ENCODE data around the gene CAMK1D. TPM values are rescaled to one million over a fixed set of nuclear protein-coding genes. Genes with fewer than 3 reads are reported as not detected.

The CAMK1D gene
- total and polyA plus RNA-seq, 2 of the 4 experiments (the other 2 are of a cell fraction) = 5.0 to 5.3 TPM

- H3K4me3 ChIP-seq (ENCODE audit: insufficient read depth, low read depth, low read length) = no peak overlapping the region
- H3K14ac ChIP-seq (replicated peaks; ENCODE audit: low read depth, low read length) = no peak overlapping the region
- H4K91ac ChIP-seq (ENCODE audit: insufficient read depth, low read depth, low read length) = no peak overlapping the region
- H3K36me3 ChIP-seq (ENCODE audit: control insufficient read depth, insufficient read depth, low read length) = no peaks in the 10 kb centered on the region
- H3K4me1 ChIP-seq (ENCODE audit: control insufficient read depth, insufficient read depth, low read length) = no peaks in the 10 kb centered on the region
- no peak overlapping the region for H4K8ac ChIP-seq (ENCODE audit: low read depth in 2 of 2, low read length in 2 of 2)
- H3K9me3 ChIP-seq (ENCODE audit: control insufficient read depth, insufficient read depth, low read length) = no peaks in the 10 kb centered on the region
- no peak overlapping the region for H3K23ac ChIP-seq (ENCODE audit: low read depth, low read length)
- H3K18ac ChIP-seq (ENCODE audit: low read depth, low read length) = no peak overlapping the region
- intact Hi-C loops (cut with micrococcal nuclease) (no loop called here), dilution Hi-C loops (cut with HindIII; ENCODE audit: low sequenced_read_pairs, unreplicated experiment) (no loop called here), in situ Hi-C loops (cut with MboI; ENCODE audit: low sequenced_read_pairs) (no loop called here)
- no peak overlapping the region for H2BK5ac ChIP-seq (ENCODE audit: low read depth, low read length, poor library complexity, severe bottlenecking)
- no peaks in the 10 kb centered on the region for H4K20me1 ChIP-seq (ENCODE audit: insufficient read depth, low read length)
- H2AK9ac ChIP-seq (replicated peaks; ENCODE audit: low read depth, low read length, poor library complexity) = no peak overlapping the region
- DNase-seq (no peak), ATAC-seq (ENCODE audit: low read depth) (no peak)
- no peak overlapping the region for H3K4me2 ChIP-seq (ENCODE audit: low read depth, low read length)
- ChIA-PET CTCF (no interaction called here), POLR2A (ENCODE audit: unreplicated experiment) (no interaction called here)
- no peak overlapping the region for H3K9ac ChIP-seq (ENCODE audit: low read depth, low read length)
- no peak overlapping the region for H2BK120ac ChIP-seq (ENCODE audit: low read depth, low read length)
- H3K9me1 ChIP-seq (ENCODE audit: insufficient read depth, low read length) = no peaks in the 10 kb centered on the region; the same call in 1 of the 2 replicates
- no peak overlapping the region for H2BK15ac ChIP-seq (ENCODE audit: low read depth, low read length)
- no peak overlapping the region for H3K56ac ChIP-seq (ENCODE audit: extremely low read depth, insufficient read depth, low read length)
- no peak overlapping the region for H4K5ac ChIP-seq (ENCODE audit: low read depth, low read length)
- H3K27ac ChIP-seq (ENCODE audit: insufficient read depth, low read length) = no peak overlapping the region
- TF ChIP-seq ELK1 (IDR thresholded peaks at IDR 0.05; ENCODE audit: borderline replicate concordance, low read depth, low read length) (no peak), USF2 (IDR thresholded peaks at IDR 0.05; ENCODE audit: low read depth, low read length) (no peak), CEBPB (IDR thresholded peaks at IDR 0.05; ENCODE audit: low read depth, low read length) (no peak), MAZ (IDR thresholded peaks at IDR 0.05; ENCODE audit: borderline replicate concordance, low read depth, low read length) (no peak), RAD21 (IDR thresholded peaks at IDR 0.05; ENCODE audit: low read length) (no peak), CTCF (conservative IDR thresholded peaks at IDR 0.05; ENCODE audit: low read depth, low read length) (no peak), RFX5 (IDR thresholded peaks at IDR 0.05; ENCODE audit: low read depth, low read length) (no peak), RCOR1 (IDR thresholded peaks at IDR 0.05; ENCODE audit: insufficient replicate concordance, low read length) (no peak), NFE2L2 (IDR thresholded peaks at IDR 0.05; ENCODE audit: low read depth, low read length) (no peak), MAFK (IDR thresholded peaks at IDR 0.05; ENCODE audit: low read depth, low read length) (no peak), BHLHE40 (IDR thresholded peaks at IDR 0.05; ENCODE audit: low read depth, low read length) (no peak), CHD1 (IDR thresholded peaks at IDR 0.05; ENCODE audit: low read depth, low read length) (no peak)
- no peaks in the 10 kb centered on the region for H3K27me3 ChIP-seq (ENCODE audit: control insufficient read depth, insufficient read depth, low read length)
- H2BK20ac ChIP-seq (ENCODE audit: low read depth, low read length) = no peak overlapping the region
- BruUV-seq (replicated peaks) = no TSS peak
- WGBS, 2 experiments (ENCODE audit: extremely low coverage in 2 of 2, insufficient read length in 1 of 2) = 86% methylated on average over 6 of the region's 9 CpGs; no CpG with 5 or more reads in 1 of the 2 experiments
- H3K4ac ChIP-seq (ENCODE audit: low read depth, low read length) = no peak overlapping the region
- H3K79me1 ChIP-seq (ENCODE audit: low read depth in 1 of 2, low read length in 2 of 2) = no peaks in the 10 kb centered on the region
- H2AK5ac ChIP-seq (ENCODE audit: low read depth, low read length) = no peak overlapping the region
- H2AFZ ChIP-seq (replicated peaks; ENCODE audit: low read length, poor library complexity) = no peak overlapping the region
These were observed 53.8 kb downstream of the CAMK1D start for GRCh38 chr10:12403119-12403518.

Measured in IMR-90 (cell line).